CD4-positive, CD25-positive, alpha-beta regulatory T cell (primary cell): ENCODE results near the gene PKN1. TPM values are rescaled to one million over a fixed set of nuclear protein-coding genes. Genes with fewer than 3 reads are reported as not detected.

Experiments
- ATAC-seq, 2 donors: fragments of 150-1000 bp; cut with Tn5 transposase; one replicate each; pipeline ENCODE4 v1.10.0; 2021; ENCODE audit warnings: low read depth in 2 of 2, moderate number of reproducible peaks in 2 of 2, moderate library complexity in 1 of 2
- DNase-seq, 3 donors: peaks; one replicate each; pipeline versions ENCODE4 v3.0.0 to v3.0.0-alpha.2; 2012 to 2022; ENCODE audit warnings: mixed read lengths in 1 of 3
- H3K27ac ChIP-seq: one replicate; pipeline ENCODE4 v1.7.0; 2013; ENCODE audit warnings: mild to moderate bottlenecking, low read length; ENCODE audit not compliant: insufficient read depth, poor library complexity, severe bottlenecking
- H3K27me3 ChIP-seq: one replicate; pipeline ENCODE4 v1.7.0; 2013; ENCODE audit warnings: low read length; ENCODE audit not compliant: control insufficient read depth, insufficient read depth
- H3K36me3 ChIP-seq: one replicate; pipeline ENCODE4 v1.7.0; 2013; ENCODE audit warnings: mild to moderate bottlenecking, low read length, moderate library complexity; ENCODE audit not compliant: control insufficient read depth, insufficient read depth
- H3K4me1 ChIP-seq: 2 replicates; pipeline ENCODE4 v1.7.0; 2013; ENCODE audit warnings: mild to moderate bottlenecking, low read length; ENCODE audit not compliant: insufficient read depth, control insufficient read depth, poor library complexity, severe bottlenecking
- H3K4me3 ChIP-seq: one replicate; pipeline ENCODE4 v1.7.0; 2013; ENCODE audit warnings: low read depth, mild to moderate bottlenecking, low read length, moderate library complexity
- H3K9me3 ChIP-seq, 2 experiments: 1 replicate in 1 of 2; 2 replicates in 1 of 2; pipeline ENCODE4 v1.7.0; 2013; ENCODE audit warnings: low read length in 2 of 2, mild to moderate bottlenecking in 1 of 2, moderate library complexity in 1 of 2; ENCODE audit not compliant: control insufficient read depth in 2 of 2
- H3K27ac Mint-ChIP-seq, 3 donors: one replicate each; pipeline ENCODE4 v1.8.0; 2020 to 2022; ENCODE audit warnings: mild to moderate bottlenecking in 3 of 3, mixed read lengths in 3 of 3, moderate library complexity in 2 of 3
- H3K27me3 Mint-ChIP-seq: one replicate; pipeline ENCODE4 v1.8.0; 2022; ENCODE audit warnings: mild to moderate bottlenecking, mixed read lengths
- H3K36me3 Mint-ChIP-seq: one replicate; pipeline ENCODE4 v1.8.0; 2020; ENCODE audit warnings: mixed read lengths
- H3K4me1 Mint-ChIP-seq, 4 donors: one replicate each; pipeline ENCODE4 v1.8.0; 2020 to 2022; ENCODE audit warnings: mixed read lengths in 4 of 4, mild to moderate bottlenecking in 1 of 4
- H3K4me3 Mint-ChIP-seq, 4 donors: one replicate each; pipeline ENCODE4 v1.8.0; 2020 to 2022; ENCODE audit warnings: mild to moderate bottlenecking in 4 of 4, mixed read lengths in 4 of 4, moderate library complexity in 3 of 4
- H3K9me3 Mint-ChIP-seq, 7 donors: one replicate each; pipeline ENCODE4 v1.8.0; 2020 to 2022; ENCODE audit warnings: mixed read lengths in 7 of 7, mild to moderate bottlenecking in 3 of 7, moderate library complexity in 2 of 7
- polyA plus RNA-seq, 4 donors: library from polyadenylated mRNA; unstranded; fragments of 300-500 nt; fragmentation: Illumina TruSeq; gene quantifications; one replicate each; pipeline ENCODE4 v1.2.3, GENCODE V29; 2021
- total RNA-seq: library from RNA; stranded (reverse); gene quantifications from one replicate; pipeline ENCODE4 v1.2.3, GENCODE V29; 2022

Gene PKN1
- total and polyA plus RNA-seq, 5 donors from 2014 or later: 43.2 to 151 (median 57.7) TPM

DNA sequence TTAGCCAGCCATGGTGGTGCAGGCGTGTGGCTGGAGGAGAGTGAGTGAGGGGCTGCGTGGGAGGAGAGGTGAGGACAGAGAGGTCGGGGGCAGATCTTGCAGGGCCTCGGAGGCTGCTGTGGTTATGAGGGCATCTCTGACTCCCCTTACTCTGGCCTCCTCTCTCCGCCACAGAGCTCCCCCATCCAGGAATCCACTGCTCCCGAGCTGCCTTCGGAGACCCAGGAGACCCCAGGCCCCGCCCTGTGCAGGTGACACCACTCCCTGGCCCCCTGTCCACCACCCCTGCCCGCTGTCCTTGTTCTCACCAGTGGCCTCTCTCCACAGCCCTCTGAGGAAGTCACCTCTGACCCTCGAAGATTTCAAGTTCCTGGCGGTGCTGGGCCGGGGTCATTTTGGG lies 34.3 kb downstream of the PKN1 start:
- DNase-seq (no peak), ATAC-seq (no peak)
- H3K4me1 ChIP-seq: peaks cover 8% of the 10 kb centered on the region
- Mint-ChIP-seq H3K9me3 (no peaks in the 10 kb centered on the region), H3K27ac (no peak overlapping the region), H3K36me3 (peaks cover 9% of the 10 kb centered on the region), H3K4me1 (no peaks in the 10 kb centered on the region), H3K27me3 (peaks cover 2% of the 10 kb centered on the region), H3K4me3 (no peak overlapping the region)
- H3K9me3 ChIP-seq: no peaks in the 10 kb centered on the region
- no peaks in the 10 kb centered on the region for H3K27me3 ChIP-seq
- peaks cover 63% of the 10 kb centered on the region for H3K36me3 ChIP-seq
- H3K4me3 ChIP-seq: no peak overlapping the region
- H3K27ac ChIP-seq: no peak overlapping the region

GRCh38 chr19:14467816-14468215 lies 34.7 kb downstream of the PKN1 start:
- Histone ChIP-seq H3K27me3 (no peaks in the 10 kb centered on the region), H3K27ac (no peak overlapping the region), H3K4me1 (peaks cover 12% of the 10 kb centered on the region), H3K4me3 (no peak overlapping the region), H3K36me3 (peaks cover 58% of the 10 kb centered on the region), H3K9me3 (no peaks in the 10 kb centered on the region)
- Mint-ChIP-seq H3K4me3 (no peak overlapping the region), H3K27me3 (peaks cover 6% of the 10 kb centered on the region), H3K4me1 (peaks cover 0 to 3% (median under 1%) of the 10 kb centered on the region in 4 donors), H3K36me3 (peaks cover 9% of the 10 kb centered on the region), H3K9me3 (no peaks in the 10 kb centered on the region), H3K27ac (no peak overlapping the region)
- DNase-seq (no peak), ATAC-seq (no peak)

- peaks cover 31% of the 10 kb centered on the region for H3K4me1 ChIP-seq
- Mint-ChIP-seq H3K9me3 (no peaks in the 10 kb centered on the region), H3K4me1 (peaks cover 0 to 18% (median 3%) of the 10 kb centered on the region in 4 donors), H3K4me3 (no peak overlapping the region), H3K27ac (no peak overlapping the region), H3K36me3 (peaks cover 4% of the 10 kb centered on the region), H3K27me3 (peaks cover 18% of the 10 kb centered on the region)
- ATAC-seq: no peak
- peaks cover 36% of the 10 kb centered on the region for H3K36me3 ChIP-seq
- H3K9me3 ChIP-seq: no peaks in the 10 kb centered on the region
- H3K27ac ChIP-seq: no peak overlapping the region
- H3K4me3 ChIP-seq: no peak overlapping the region
- no peak for DNase-seq
- H3K27me3 ChIP-seq: peaks cover 2% of the 10 kb centered on the region
These were observed 37.1 kb downstream of the PKN1 start for GRCh38 chr19:14470031-14470876.

DNA sequence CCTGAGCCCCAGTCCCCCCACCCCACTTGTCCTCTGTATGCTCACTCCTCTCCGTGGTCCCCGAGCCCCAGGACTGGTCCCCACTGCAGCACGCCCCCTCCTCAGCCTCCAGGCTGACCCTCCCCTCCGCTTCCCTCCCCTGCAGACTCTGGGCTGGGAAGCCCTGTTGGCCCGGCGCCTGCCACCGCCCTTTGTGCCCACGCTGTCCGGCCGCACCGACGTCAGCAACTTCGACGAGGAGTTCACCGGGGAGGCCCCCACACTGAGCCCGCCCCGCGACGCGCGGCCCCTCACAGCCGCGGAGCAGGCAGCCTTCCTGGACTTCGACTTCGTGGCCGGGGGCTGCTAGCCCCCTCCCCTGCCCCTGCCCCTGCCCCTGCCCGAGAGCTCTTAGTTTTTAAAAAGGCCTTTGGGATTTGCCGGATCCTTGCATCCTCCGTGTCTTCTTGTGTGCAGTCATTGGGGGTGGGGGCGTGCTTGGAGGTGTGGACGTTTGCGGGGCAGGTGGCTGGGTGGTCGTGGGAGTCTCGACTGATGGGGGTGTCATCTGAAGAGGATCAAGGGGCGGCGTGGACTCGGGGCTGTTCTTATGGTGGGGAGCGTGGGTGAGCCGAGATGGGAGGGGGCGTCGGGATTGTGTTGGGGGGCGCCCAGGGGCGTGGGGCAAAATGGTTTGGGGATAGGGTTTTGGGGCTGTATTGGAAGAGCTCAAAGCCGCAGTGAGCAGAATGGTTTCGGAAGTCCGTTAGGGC lies 38.5 kb downstream of the PKN1 start:
- Mint-ChIP-seq H3K4me3 (peak overlapping the region in 1 of 4 donors; percentile 22), H3K27me3 (peaks cover 25% of the 10 kb centered on the region)

DNA sequence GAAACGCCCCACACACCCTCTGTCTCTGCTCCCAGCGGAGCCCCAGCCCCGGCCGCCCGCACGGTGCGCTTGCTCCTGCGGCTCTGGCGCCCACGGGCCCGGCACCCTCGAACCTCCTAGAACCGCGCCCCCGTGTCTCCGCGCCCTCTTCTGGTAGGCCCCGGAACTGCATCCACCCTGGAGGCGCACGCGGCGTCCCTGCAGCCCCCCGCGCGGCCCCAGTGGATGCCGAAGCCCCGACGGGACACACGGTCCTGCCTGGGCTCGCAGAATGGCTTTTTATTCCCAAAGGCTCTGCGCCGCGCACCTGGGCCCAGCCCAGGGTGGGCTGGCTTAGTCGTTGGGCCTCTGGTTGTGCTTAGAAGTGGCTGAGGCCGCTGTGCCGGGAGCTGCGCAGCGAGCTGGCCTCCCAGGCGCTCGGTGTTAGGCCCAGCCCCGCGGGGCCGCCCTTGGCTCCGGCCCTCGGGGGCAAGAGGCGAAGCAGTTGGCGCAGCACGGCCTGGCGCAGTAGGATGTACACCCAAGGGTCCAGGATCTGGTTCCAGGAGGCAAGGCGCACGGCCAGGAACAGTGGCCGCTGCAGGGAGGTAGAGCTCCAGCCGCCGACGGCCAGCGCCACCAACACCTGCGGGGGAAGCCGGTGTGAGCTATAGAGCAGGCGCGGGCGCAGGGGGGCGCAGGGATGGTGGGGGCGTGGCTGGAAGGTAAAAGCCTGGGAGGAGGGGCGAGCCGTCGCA lies 39.3 kb downstream of the PKN1 start:
- Mint-ChIP-seq H3K27ac (no peak overlapping the region), H3K9me3 (no peaks in the 10 kb centered on the region), H3K27me3 (peaks cover 28% of the 10 kb centered on the region), H3K4me3 (peak overlapping the region in 3 of 4 donors; percentile 22 to 73 (median 72)), H3K36me3 (peaks cover 8% of the 10 kb centered on the region), H3K4me1 (peaks cover 0 to 30% (median 9%) of the 10 kb centered on the region in 4 donors)
- no peak overlapping the region for H3K27ac ChIP-seq
- H3K27me3 ChIP-seq: peaks cover 2% of the 10 kb centered on the region
- DNase-seq: peak; percentile 67 to 83 (median 75)
- peak; percentile 73 to 83 for ATAC-seq
- H3K36me3 ChIP-seq: peaks cover 26% of the 10 kb centered on the region
- H3K4me3 ChIP-seq: no peak overlapping the region
- H3K9me3 ChIP-seq: no peaks in the 10 kb centered on the region
- H3K4me1 ChIP-seq: peaks cover 37% of the 10 kb centered on the region

More for the DNA sequence above, 38.5 kb downstream of the PKN1 start:
- no peaks in the 10 kb centered on the region for H3K9me3 ChIP-seq
- DNase-seq: no peak
- Mint-ChIP-seq H3K4me1 (peaks cover 0 to 28% (median 7%) of the 10 kb centered on the region in 4 donors), H3K27ac (peak overlapping the region in 1 of 3 donors; percentile 56), H3K9me3 (no peaks in the 10 kb centered on the region), H3K36me3 (peaks cover 6% of the 10 kb centered on the region)
- H3K36me3 ChIP-seq: peaks cover 29% of the 10 kb centered on the region
- H3K4me1 ChIP-seq: peaks cover 37% of the 10 kb centered on the region
- ATAC-seq: no peak
- no peak overlapping the region for H3K4me3 ChIP-seq
- H3K27ac ChIP-seq: no peak overlapping the region
- H3K27me3 ChIP-seq: peaks cover 2% of the 10 kb centered on the region

GRCh38 chr19:14473073-14473977 lies 40.2 kb downstream of the PKN1 start:
- H3K27me3 ChIP-seq: peaks cover 2% of the 10 kb centered on the region
- ATAC-seq (no peak), DNase-seq (no peak)
- peaks cover 8% of the 10 kb centered on the region for H3K36me3 Mint-ChIP-seq
- peaks cover 0 to 30% (median 9%) of the 10 kb centered on the region in 4 donors for H3K4me1 Mint-ChIP-seq
- H3K27ac Mint-ChIP-seq: peak overlapping the region in 1 of 3 donors; percentile 76
- H3K4me1 ChIP-seq: peaks cover 37% of the 10 kb centered on the region
- H3K9me3 ChIP-seq: no peaks in the 10 kb centered on the region
- H3K36me3 ChIP-seq: peaks cover 21% of the 10 kb centered on the region
- no peaks in the 10 kb centered on the region for H3K9me3 Mint-ChIP-seq
- peak overlapping the region in 3 of 4 donors; percentile 9 to 72 (median 33) for H3K4me3 Mint-ChIP-seq
- no peak overlapping the region for H3K4me3 ChIP-seq
- H3K27ac ChIP-seq: no peak overlapping the region
- H3K27me3 Mint-ChIP-seq: peaks cover 28% of the 10 kb centered on the region
